ENCODE results near the gene PRDM12.

DNA sequence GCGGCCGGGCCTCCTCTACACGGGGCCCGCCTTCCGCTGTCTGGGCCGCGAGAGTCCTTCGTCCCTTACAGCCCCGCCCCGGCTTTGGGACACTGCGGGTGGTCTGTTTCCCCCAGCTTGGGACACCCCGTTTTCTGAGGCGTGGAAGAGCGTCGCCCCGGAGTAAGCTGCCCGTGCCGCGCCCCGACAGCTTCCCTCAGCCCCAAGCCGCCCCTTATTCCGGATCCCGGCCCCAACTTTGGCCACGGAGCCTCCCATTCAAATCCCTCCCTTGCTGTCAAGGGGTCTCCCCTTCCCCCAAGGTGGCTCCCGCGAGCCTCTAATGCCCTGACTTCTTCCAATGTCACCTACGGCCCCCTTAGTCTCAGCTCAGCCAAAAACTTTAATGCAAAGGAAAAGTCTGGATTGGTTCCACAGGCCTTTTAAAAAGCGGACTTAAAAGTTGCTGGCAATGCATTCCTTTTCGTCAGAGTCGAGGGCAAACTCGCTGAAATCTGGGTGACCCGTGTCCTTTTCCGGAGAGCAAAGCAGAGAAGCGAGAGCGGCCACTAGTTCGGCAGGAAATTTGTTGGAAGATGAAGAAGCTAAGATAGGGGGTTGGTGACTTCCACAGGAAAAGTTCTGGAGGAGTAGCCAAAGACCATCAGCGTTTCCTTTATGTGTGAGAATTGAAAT, 49.0 kb downstream of the PRDM12 start:
- TF ChIP-seq, protein P1, sequence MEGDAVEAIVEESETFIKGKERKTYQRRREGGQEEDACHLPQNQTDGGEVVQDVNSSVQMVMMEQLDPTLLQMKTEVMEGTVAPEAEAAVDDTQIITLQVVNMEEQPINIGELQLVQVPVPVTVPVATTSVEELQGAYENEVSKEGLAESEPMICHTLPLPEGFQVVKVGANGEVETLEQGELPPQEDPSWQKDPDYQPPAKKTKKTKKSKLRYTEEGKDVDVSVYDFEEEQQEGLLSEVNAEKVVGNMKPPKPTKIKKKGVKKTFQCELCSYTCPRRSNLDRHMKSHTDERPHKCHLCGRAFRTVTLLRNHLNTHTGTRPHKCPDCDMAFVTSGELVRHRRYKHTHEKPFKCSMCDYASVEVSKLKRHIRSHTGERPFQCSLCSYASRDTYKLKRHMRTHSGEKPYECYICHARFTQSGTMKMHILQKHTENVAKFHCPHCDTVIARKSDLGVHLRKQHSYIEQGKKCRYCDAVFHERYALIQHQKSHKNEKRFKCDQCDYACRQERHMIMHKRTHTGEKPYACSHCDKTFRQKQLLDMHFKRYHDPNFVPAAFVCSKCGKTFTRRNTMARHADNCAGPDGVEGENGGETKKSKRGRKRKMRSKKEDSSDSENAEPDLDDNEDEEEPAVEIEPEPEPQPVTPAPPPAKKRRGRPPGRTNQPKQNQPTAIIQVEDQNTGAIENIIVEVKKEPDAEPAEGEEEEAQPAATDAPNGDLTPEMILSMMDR (IDR thresholded peaks at IDR 0.05) = no peak
- TF ChIP-seq POLR2A (IDR thresholded peaks at IDR 0.05) = no peak
